ENCODE data around the gene NUP188. TPM values are rescaled to one million over a fixed set of nuclear protein-coding genes. Genes with fewer than 3 reads are reported as not detected.
A peak's percentile ranks its signal among the peaks of the same experiment; 100 is the strongest.

Gene NUP188
- total RNA-seq, 1 donor from 2014 or later: 63.6 TPM

GRCh38 chr9:129014608-129015007 is 67.1 kb downstream of the NUP188 start:
- TF ChIP-seq CTCF (IDR thresholded peaks at IDR 0.05; ENCODE audit: partially characterized antibody, unreplicated experiment): no peak
- peaks cover 2% of the 10 kb centered on the region for H3K9me3 Mint-ChIP-seq (ENCODE audit: unreplicated experiment)
- H3K27me3 Mint-ChIP-seq (ENCODE audit: unreplicated experiment): peaks cover 8% of the 10 kb centered on the region
- no peaks in the 10 kb centered on the region for H3K36me3 Mint-ChIP-seq (ENCODE audit: unreplicated experiment)
- no peak for DNase-seq
- H3K4me3 Mint-ChIP-seq (ENCODE audit: unreplicated experiment): no peak overlapping the region
- H3K4me1 Mint-ChIP-seq (ENCODE audit: low read depth, unreplicated experiment): peaks cover 34% of the 10 kb centered on the region
- no peak overlapping the region for H3K27ac Mint-ChIP-seq (ENCODE audit: unreplicated experiment)

- DNase-seq: no peak
- H3K27ac Mint-ChIP-seq (ENCODE audit: unreplicated experiment): peak overlapping the region; percentile 28
- H3K4me3 Mint-ChIP-seq (ENCODE audit: unreplicated experiment): no peak overlapping the region
- H3K27me3 Mint-ChIP-seq (ENCODE audit: unreplicated experiment): peaks cover 10% of the 10 kb centered on the region
- H3K36me3 Mint-ChIP-seq (ENCODE audit: unreplicated experiment): no peaks in the 10 kb centered on the region
- no peak for TF ChIP-seq CTCF (IDR thresholded peaks at IDR 0.05; ENCODE audit: partially characterized antibody, unreplicated experiment)
- H3K4me1 Mint-ChIP-seq (ENCODE audit: low read depth, unreplicated experiment): peaks cover 20% of the 10 kb centered on the region
- peaks cover 11% of the 10 kb centered on the region for H3K9me3 Mint-ChIP-seq (ENCODE audit: unreplicated experiment)
These were observed 73.6 kb downstream of the NUP188 start for GRCh38 chr9:129021091-129021490.

GRCh38 chr9:129022037-129022436 is 74.5 kb downstream of the NUP188 start:
- TF ChIP-seq CTCF (IDR thresholded peaks at IDR 0.05; ENCODE audit: partially characterized antibody, unreplicated experiment): no peak
- H3K4me3 Mint-ChIP-seq (ENCODE audit: unreplicated experiment): peak overlapping the region; percentile 52
- DNase-seq: no peak
- peaks cover 23% of the 10 kb centered on the region for H3K4me1 Mint-ChIP-seq (ENCODE audit: low read depth, unreplicated experiment)
- H3K27me3 Mint-ChIP-seq (ENCODE audit: unreplicated experiment): peaks cover 10% of the 10 kb centered on the region
- H3K9me3 Mint-ChIP-seq (ENCODE audit: unreplicated experiment): peaks cover 11% of the 10 kb centered on the region
- H3K36me3 Mint-ChIP-seq (ENCODE audit: unreplicated experiment): no peaks in the 10 kb centered on the region
- H3K27ac Mint-ChIP-seq (ENCODE audit: unreplicated experiment): peak overlapping the region; percentile 87

GRCh38 chr9:129023036-129023907 is 75.8 kb downstream of the NUP188 start:
- Mint-ChIP-seq H3K36me3 (ENCODE audit: unreplicated experiment) (no peaks in the 10 kb centered on the region), H3K4me3 (ENCODE audit: unreplicated experiment) (peak overlapping the region; percentile 51), H3K9me3 (ENCODE audit: unreplicated experiment) (peaks cover 13% of the 10 kb centered on the region), H3K4me1 (ENCODE audit: low read depth, unreplicated experiment) (peaks cover 25% of the 10 kb centered on the region), H3K27ac (ENCODE audit: unreplicated experiment) (peak overlapping the region; percentile 96), H3K27me3 (ENCODE audit: unreplicated experiment) (peaks cover 10% of the 10 kb centered on the region)
- peak; percentile 91 for DNase-seq
- TF ChIP-seq CTCF (IDR thresholded peaks at IDR 0.05; ENCODE audit: partially characterized antibody, unreplicated experiment): no peak

- no peak for DNase-seq
- Mint-ChIP-seq H3K9me3 (ENCODE audit: unreplicated experiment) (peaks cover 13% of the 10 kb centered on the region), H3K27me3 (ENCODE audit: unreplicated experiment) (peaks cover 10% of the 10 kb centered on the region), H3K4me1 (ENCODE audit: low read depth, unreplicated experiment) (peaks cover 26% of the 10 kb centered on the region), H3K27ac (ENCODE audit: unreplicated experiment) (peak overlapping the region; percentile 96), H3K36me3 (ENCODE audit: unreplicated experiment) (no peaks in the 10 kb centered on the region), H3K4me3 (ENCODE audit: unreplicated experiment) (peak overlapping the region; percentile 49)
- no peak for TF ChIP-seq CTCF (IDR thresholded peaks at IDR 0.05; ENCODE audit: partially characterized antibody, unreplicated experiment)
These were observed 76.4 kb downstream of the NUP188 start for GRCh38 chr9:129023908-129024233.

Data from glutamatergic neuron (in vitro differentiated cells).